GM06990 (cell line): Measurements from ENCODE around the gene SMR3A.

Source experiments
- DNase-seq: peaks from one replicate; pipeline ENCODE4 v3.0.0-alpha.2; 2011; ENCODE audit not compliant: insufficient read length; ENCODE audit errors: extremely low read depth
- H3K27me3 ChIP-seq: replicated peaks from 2 replicates; pipeline ENCODE4 v1.6.0; 2011; ENCODE audit warnings: low read length; ENCODE audit not compliant: control insufficient read depth, insufficient read depth
- H3K36me3 ChIP-seq: 2 replicates; pipeline ENCODE4 v1.5.1; 2011; ENCODE audit warnings: low read length; ENCODE audit not compliant: control insufficient read depth, insufficient read depth
- H3K4me3 ChIP-seq: replicated peaks from 2 replicates; pipeline ENCODE4 v1.5.1; 2011; ENCODE audit warnings: low read depth, mild to moderate bottlenecking, control low read depth, low read length
- CTCF ChIP-seq: IDR thresholded peaks from 2 replicates; pipeline ENCODE4 v1.5.1; 2011; ENCODE audit warnings: low read length, control low read depth, mild to moderate bottlenecking, inconsistent platforms; ENCODE audit not compliant: insufficient read depth, poor library complexity, severe bottlenecking

Gene SMR3A

DNA sequence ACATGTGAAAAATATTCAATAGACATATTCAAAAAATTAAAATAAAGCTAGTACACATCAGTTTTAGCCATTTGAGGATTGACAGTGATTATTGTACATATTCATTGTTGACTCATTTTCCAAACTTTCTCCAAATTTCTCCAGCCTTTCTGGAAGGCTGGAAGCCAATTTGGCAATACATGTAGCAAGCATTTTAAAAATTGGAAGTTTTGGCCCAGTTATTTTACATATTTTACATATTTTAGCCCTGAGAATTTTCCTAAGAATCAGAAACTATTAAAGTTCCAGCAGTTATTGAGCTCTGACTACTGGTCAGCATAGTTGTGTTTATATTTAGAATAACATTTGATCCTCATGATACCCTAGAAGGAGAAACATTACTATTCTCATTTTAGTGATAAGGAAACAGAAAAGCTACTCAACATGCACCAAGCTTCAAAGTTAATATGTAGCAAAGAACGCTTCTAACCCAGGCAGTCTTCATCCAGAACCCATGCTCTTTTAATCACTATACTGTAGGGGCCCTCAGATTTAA is 22.6 kb upstream of the SMR3A start:
- Histone ChIP-seq H3K27me3 (no peaks in the 10 kb centered on the region), H3K36me3 (no peaks in the 10 kb centered on the region), H3K4me3 (no peak overlapping the region)
- TF ChIP-seq CTCF = no peak
- DNase-seq = no peak

DNA sequence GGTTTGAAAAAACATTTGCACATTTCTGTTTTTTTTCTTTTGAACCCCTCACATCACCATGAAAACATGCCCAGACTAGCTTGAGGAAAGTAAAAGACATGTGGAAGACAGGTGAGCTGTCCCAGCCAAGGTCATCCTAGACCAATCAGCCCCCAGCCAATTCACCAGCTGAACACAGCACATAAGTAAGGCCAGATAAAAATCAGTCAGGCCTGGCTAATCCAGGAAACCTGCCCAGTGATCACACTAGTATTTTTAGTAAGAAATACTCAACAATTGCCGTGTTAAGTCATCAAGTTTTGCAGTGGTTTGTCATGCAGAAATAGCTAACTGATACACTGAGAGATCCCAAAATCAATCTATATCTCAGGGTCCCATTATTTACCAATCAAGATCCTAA is 4.4 kb upstream of the SMR3A start:
- no peaks in the 10 kb centered on the region for H3K36me3 ChIP-seq
- TF ChIP-seq CTCF = no peak
- DNase-seq = no peak
- H3K27me3 ChIP-seq = no peaks in the 10 kb centered on the region
- no peak overlapping the region for H3K4me3 ChIP-seq

GRCh38 chr4:70359115-70359661 is 1.4 kb upstream of the SMR3A start:
- H3K27me3 ChIP-seq = no peaks in the 10 kb centered on the region
- no peaks in the 10 kb centered on the region for H3K36me3 ChIP-seq
- TF ChIP-seq CTCF = no peak
- no peak for DNase-seq
- H3K4me3 ChIP-seq = no peak overlapping the region

- no peaks in the 10 kb centered on the region for H3K36me3 ChIP-seq
- no peaks in the 10 kb centered on the region for H3K27me3 ChIP-seq
- H3K4me3 ChIP-seq = no peak overlapping the region
- TF ChIP-seq CTCF = no peak
- DNase-seq = no peak
Observed at GRCh38 chr4:70364002-70364401, 3.4 kb downstream of the SMR3A start.

- Histone ChIP-seq H3K4me3 (no peak overlapping the region), H3K27me3 (no peaks in the 10 kb centered on the region), H3K36me3 (no peaks in the 10 kb centered on the region)
- DNase-seq = no peak
- TF ChIP-seq CTCF = no peak
Observed at GRCh38 chr4:70365479-70365878, 4.9 kb downstream of the SMR3A start.

- Histone ChIP-seq H3K4me3 (no peak overlapping the region), H3K27me3 (no peaks in the 10 kb centered on the region), H3K36me3 (no peaks in the 10 kb centered on the region)
- DNase-seq = no peak
- TF ChIP-seq CTCF = no peak
Observed at GRCh38 chr4:70367813-70368212, 7.3 kb downstream of the SMR3A start.
